Fibroblast of peridontal ligament (primary cell): ENCODE data around the gene MED13L.
"Not testable (repeated sequence)": the region's sequence is repeated elsewhere in the genome, so short reads cannot be mapped to it uniquely, and the experiment has no call there.

ENCODE experiments used
- DNase-seq: peaks from one replicate; pipeline ENCODE4 v3.0.0-alpha.2; 2010; ENCODE audit errors: extremely low read depth

Gene MED13L

DNA sequence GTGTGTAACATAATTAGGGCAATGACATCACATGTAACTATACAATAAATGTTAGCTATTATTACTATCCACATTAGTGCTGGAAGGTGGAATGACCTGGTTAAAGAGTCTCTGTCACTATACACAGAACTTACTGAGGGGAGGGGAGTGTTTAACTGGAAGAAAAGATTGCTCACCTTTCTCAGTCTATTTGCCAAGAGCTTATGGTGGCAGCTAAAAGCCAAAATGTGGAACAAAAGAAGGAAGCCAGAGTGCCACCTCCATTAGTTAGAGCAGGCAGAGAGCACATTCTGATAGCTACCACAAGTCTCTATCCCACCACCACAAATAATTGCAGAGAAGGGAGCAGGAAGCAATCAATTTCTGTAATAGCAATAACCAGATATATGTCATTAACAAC is 124.4 kb downstream of the MED13L start:
- DNase-seq, result no peak

DNA sequence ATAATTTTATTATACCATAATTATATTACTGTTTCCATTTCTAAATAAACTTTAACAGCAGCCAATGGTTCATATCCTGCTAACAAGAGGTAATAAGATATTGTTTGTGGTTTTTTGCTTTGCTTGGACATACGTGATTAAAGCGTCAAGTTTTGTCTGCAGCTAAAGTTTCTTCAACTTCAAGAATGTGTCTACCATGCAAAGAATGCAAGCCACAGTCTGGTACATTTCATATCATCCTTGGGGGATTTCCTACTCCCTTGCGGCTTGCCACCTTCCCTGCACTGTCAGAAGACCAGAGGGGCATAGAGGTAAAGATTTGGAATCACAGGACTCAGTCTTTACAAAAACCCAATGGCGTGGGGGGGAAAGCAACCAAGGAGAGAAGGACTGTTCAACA is 125.2 kb downstream of the MED13L start:
- peak; percentile 89 for DNase-seq

DNA sequence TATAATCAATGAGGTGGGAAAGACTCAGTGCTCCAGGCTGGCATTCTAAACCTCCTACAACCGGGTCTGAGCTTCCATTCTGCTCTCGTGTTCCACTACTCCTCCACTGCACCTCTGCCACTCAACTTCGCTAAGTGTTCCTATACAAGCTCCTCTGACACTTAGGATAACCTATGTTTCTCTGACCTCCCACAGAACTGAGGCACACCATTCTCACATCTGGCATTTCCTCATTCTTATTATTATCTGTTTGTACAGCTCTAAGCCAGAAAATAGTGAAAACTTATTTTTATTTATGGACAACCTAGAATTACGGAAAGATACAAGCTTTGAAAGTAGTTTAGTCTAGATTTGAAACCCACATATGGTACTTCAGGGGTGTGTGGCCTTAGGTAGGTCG is 127.0 kb downstream of the MED13L start:
- no peak for DNase-seq

DNA sequence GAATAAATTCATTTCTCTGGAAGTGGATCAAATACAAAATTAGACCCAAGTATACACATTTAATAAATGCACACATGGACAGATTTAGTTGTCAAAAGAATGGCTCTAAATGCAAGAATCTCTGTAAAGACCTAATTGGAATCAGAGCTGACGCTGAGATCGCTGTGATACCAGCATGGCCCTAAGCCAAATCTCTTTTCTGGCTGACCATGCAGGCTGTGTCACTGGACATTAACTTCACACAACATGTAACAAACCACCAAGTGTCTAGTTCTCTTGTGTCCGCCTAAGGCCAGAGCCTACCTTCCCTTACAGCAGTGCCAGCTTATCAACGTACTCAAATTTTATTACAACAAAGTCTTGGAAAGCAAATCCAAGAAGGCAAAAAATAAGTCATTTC is 127.5 kb downstream of the MED13L start:
- DNase-seq, result no peak

DNA sequence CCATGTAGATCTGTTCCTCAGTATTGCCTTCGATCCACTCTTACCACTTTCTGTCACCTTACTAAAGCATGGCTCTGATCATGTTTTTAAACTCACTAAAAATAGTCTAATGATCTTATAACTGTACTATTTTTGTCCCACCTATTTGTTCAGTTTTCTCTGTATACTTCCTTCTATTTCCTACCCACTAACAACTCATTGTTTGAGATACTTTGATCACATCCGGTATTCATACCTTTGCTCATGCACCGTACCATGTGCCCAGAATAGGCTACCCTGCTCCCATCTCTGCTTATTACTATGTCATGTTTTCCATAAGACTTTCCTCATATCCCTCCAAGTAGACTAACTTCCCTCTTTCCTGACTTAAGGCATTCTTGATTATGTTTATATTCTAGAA is 128.6 kb downstream of the MED13L start:
- no peak for DNase-seq

DNA sequence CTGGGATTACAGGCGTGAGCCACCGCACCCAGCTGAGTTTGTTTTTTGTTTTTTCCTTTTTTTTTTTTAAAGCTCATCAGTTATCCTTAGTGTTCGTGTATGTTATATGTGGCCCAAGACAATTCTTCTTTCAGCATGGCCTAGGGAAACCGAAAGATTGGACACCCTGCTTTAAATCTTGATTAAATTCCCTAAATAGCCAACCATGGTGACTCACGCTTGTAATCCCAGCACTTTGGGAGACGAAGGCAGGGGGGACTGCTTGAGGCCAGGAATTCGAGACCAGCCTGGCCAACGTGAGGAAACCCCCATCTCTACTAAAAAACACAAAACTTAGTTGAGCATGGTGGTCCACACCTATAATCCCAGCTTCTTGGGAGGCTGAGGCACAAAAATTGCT is 131.1 kb downstream of the MED13L start:
- no peak for DNase-seq

DNA sequence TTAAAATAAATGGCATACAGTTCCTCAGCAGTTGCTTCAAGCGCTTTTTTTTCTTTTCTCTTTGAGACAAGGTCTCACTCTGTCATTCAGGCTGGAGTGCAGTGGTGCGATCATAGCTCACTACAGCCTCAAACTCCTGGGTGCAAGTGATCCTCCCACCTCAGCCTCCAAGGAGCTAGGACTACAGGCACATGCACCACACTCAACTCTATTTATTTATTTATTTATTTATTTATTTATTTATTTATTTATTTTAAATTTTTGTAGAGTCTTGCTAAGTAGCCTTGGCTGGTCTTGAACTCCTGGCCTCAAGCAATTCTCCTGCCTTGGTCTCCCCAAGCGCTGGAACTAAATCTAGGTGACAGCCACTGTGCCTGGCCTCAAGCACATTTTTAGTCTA is 132.0 kb downstream of the MED13L start:
- no peak for DNase-seq

DNA sequence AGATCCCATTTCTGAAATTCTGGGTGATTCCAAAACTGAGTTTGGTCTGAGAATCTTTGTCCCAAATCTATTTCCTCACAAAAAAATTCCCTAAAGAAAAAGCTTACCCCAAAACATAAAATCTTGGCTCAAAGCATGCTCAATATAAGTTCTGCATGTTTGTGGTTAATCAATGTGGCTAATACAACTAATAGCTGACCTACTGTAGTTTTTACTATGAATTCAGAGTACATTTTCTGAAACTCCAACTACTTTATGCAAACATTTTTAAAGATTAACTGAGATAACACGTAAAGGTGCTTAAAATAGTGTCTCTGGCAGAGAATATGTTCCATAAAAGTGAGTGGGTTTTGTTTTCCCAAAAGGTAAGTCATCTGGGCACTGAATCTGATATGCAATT is 133.1 kb downstream of the MED13L start:
- no peak for DNase-seq

DNA sequence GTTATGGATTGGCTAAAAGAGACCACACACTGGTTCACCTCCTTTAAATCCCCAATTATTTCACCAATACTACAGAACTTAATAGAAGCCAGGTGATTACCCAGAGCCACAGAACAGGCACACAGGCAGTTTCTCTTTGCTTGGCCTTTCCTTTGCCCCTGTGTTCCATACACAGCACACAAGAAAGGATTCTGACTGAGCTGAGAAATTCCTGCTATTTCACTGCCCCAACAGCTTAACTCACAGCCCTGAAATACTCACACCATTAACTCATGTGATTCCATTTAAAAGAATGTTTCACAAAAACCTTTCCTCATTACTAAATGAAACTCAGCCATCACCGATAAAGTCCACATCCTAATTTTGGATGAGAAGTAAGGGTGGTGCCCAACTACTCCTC is 133.6 kb downstream of the MED13L start:
- DNase-seq, result peak; percentile 61

DNA sequence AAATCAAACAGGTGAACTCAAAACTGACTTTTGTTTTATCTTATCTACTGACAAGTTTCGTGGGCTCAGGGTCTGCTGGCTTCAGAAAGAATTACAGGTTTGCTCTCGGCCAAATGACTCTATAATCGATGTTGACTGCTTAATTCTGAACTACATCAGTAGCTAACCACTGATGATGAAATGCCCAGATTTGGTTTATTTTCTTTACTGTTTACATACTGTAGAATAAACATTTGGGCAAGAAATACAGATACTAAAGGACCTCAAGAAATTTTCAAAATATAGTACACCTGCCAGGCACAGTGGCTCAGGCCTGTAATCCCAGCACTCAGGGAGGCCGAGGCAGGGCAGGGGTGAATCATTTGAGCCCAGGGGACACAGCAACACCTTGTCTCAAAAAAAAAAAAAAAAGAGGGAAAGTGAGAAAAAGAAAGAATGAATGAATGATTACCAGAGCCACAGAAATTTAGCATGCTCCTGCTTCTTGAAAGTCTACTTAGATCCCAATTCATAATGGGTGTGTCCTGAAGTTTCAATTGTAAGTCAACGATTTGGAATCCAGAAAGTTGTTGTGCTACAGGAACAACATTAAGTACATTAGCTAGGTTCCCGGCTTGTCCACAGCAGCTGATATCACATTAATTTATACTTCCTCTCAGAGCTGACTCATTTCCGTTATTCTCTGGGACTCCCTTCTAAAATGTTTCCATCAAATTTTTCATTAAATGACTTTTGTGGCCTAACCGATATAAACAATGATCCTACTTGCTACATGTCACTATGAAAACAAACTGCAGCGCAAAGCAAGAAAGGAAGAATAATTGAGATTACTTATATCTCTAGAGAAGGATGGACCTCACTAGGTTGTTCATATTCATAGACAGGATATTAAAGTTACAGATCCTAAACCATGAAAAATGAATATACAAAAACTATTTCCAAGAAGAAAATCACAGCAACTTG is 134.3 kb downstream of the MED13L start:
- peak; percentile 38 for DNase-seq

DNA sequence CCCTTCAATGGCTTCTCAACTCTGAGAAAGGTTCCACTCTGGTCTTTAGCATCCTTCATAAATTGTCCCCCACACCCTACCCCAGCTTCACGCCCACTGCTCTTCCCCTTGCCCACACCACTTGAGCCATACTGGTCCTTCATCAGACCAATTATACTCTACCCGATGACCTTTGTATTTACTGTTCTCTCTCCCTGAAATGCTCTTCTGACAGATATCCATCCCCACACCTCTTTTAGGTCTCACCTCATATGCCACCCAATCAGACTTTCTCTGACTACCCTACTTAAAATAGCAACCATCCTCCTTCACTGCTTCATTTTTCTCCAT is 135.7 kb downstream of the MED13L start:
- DNase-seq, result no peak

DNA sequence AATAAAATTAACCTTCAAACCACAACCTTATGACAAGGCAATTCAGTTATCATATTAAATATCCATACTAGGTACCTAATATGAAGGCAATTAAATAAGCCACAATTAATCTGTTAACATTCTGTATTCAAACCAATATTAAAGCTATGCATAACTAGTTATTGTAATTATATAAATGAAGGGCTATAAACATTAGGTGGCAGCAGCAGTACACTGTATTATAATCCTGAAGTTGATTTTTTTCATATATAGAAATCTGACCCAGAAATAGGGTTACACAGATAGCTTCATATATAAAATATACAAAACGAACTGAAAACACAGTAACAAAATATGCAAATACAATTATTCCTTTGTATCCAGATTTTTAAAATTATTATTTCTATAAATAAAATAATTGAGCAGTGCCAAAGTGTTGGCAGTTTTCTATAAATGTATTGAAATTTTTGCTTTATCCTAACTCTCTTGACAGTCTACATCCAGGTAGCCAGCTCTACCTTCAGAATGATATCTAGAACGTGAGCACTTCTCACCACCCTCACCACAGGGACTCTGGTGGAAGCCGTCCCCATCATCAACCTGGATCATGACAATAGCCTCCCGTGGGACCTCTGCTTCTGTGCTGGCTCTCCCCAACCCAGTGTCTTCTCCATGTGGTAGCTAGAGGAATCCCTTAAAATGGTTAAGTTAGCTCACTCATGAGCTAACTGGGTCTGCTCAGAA is 136.2 kb downstream of the MED13L start:
- DNase-seq, result peak; percentile 31

DNA sequence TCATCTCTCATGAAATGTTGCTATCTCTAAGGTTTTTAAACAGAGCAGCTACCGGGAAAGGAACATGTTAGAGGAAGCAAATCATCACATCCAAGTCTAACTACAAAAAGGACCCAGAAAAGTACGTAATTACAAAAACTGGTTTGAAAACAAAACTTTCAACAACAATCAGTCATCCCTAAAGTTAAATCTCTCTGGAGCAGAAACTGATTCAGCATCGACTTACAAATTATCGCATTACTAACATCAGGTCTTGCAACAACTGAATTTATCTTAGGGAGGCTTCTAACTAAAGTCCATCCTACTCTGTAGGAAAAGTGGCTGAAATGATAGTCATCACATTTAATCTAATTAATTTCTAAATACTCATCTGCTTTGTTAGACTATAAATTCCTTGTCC is 137.0 kb downstream of the MED13L start:
- peak; percentile 56 for DNase-seq

DNA sequence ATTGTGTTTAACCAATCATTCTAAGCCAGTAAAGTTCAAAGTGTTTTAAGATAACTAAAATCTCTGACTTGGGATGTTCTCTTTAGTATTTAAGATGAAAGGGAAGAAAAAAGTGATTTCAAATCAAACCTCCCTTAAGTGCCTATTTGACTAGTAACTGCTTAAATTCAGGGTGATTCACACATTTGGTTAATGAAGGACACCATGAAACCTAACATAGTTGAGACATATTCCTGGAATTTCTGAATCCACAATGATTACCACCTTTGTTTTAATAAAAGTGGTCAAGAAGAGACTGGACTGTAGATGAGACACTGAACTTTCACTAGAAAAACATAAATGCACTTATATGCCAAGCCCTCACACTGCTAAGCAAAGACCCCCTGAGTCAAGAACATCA is 138.7 kb downstream of the MED13L start:
- no peak for DNase-seq

DNA sequence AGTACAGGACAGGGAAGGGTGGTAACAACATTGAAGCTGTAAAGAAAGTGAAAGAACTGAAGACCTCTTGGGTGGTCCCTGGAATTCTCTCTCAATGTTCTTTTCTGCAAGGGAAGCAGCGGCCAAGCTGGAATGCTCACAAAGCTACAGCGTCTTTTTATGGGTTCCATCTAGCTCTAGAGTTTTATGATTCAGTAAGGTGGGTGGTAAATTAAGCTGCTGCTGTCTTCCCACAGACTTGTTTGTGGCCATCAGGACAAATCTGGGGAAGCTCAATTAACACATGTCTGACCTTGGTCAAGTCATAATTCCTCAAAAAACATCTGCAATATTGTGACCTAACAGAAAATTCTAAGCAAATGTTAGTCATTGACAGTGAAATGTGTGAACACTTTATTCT is 139.1 kb downstream of the MED13L start:
- peak; percentile 29 for DNase-seq

DNA sequence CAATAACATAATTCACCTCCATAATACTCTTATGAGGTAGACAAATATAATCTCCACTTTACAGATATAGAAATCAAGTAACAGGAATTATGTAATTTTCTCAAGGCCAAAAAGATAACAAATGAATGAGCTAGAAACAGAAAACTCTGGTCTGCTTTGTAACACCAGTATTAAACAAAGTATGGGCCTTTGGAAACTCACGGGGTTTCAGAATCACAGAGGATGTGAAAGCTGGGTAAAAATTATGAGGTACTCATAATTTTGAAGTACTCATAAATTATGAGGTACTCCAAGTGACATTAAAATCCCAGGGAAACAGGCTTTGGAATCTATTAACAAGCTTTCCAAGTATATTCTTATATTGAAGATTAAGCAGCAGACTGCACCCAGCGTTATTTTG is 140.2 kb downstream of the MED13L start:
- no peak for DNase-seq

DNA sequence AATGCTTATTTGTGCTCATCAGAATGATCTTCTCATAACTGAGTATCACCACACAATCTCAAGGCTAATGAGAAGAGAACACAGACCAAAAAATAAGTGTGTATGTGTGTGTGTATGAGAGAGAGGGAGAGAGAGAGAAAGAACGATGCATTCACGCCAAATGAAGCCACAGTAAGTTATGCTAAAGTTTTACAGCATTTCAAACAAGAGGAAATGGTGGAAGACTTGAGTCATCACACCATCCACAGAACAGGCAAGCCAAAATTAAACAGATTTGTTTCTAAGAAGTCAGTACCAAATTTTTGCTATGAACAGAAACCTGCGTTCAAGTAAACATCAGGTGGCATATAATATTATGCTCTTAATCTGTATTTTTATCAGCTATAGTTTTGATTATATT is 141.2 kb downstream of the MED13L start:
- peak; percentile 82 for DNase-seq

DNA sequence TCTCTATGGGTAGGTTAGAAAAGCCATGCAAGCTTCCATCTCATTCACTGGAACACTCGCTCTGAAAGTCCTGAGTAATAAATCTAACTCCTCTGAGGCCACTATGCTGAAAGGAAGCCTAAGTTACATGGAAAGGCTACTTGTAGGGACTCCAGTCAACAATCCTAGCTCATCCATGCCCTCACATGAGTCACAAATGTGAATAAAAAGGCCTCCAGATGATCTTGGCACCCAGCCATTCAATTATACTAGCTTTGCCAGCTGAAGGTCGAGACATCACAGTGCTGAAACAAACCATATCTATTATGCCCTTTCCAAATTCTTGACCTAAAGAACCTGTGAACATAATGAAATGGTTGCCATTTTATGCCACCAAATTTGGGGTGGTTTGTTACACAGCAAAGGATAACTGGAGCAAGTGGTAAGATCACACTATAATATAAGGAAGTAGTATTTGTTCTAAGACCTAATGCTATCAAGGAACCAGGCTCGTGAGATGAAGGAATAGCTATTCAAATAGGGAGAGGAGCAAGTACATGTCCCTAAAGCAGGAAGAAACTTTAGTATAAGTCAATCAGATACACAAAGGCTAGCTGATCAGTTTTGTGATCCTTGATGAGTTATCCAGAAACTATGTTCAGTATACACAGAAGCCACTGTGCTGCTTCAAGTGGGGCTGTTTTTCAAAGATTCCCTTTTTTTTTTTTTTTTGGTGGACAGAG is 142.1 kb downstream of the MED13L start:
- peak; percentile 71 for DNase-seq

DNA sequence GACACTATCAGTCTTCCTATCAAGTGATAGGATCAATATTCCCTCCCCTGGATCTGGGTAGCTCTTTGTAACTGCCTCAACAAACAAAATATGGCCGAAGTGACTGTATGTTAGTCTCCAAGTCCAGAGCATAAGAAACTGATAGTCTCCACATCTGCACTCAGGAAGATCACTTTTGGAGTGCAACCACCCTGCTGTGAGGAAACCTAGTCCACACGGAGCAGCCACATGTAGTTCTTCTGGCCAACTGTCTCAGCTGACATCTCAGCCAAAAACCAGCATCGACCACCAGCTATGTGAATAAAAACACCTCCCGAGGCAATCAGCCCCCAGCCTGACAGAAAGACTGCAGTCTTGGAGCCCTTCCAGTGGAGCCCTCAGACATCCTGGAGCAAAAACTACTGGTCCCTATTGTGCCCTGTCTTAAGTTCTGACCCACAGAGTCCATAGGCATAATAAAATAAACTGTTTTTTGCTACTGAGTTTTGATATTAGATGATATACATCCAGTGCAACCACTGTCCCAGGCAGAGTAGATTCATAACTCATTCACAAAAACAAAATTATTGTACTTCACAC is 143.8 kb downstream of the MED13L start:
- DNase-seq, result no peak

DNA sequence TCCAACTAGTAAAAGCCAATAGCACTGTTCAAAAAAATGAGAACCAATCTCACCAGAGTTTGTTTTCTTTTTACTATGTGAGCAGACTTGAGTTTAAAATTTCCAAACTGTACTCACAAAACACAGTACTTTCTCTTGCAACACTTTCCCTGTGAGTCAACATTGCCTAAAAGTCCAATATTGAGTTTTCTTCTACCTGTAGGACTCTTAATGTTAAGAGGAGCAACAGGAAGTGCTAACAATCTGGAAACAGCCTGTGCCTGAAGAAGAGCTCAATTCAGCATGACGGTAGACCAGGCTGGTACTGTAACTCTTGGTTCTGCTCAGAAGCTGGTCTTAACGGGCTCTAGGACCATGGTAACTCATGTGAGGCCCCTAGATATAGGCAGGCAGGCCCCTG is 144.3 kb downstream of the MED13L start:
- peak; percentile 58 for DNase-seq

DNA sequence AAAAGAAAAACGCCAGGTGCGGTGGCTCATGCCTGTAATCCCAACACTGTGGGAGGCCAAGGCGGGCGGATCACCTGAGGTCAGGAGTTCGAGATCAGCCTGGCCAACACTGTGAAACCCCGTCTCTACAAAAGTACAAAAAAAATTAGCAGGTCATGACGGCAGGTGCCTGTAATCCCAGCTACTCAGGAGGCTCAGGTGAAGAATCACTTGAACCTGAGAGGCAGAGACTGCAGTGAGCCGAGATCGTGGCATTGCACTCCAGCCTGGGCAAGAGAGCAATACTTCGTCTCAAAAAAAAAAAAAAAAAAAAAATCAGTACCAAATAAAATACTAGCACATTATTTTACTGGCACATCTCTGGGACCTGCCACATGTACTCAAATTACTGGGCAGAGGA is 145.5 kb downstream of the MED13L start:
- DNase-seq, result not testable (repeated sequence)

DNA sequence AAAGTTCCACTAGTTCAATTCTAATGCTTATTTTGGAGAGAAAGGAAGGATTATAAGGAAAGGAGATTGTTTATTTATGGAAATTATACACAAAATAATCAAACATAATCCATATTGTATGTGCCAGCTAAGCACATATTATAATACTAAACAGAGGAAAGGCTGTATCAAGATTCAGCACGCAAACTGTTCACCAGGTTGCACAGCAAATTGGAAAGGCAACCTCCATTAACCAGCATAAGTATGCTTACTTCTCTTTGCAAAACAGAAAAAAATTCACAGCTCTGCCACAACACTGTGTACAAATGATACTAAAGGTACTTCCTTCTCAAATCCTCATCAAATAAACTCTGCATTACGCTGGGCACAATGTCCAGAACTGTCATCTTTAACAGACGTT is 146.3 kb downstream of the MED13L start:
- DNase-seq, result no peak
